ENCODE measurements around the gene MAST4. TPM values are rescaled to one million over a fixed set of nuclear protein-coding genes. Genes with fewer than 3 reads are reported as not detected.

MAST4 gene
- total and polyA plus RNA-seq, 2 of the 13 experiments (the other 11 are each of a cell fraction or from before 2014, with no cell fraction given): 3.4 to 3.7 TPM

DNA sequence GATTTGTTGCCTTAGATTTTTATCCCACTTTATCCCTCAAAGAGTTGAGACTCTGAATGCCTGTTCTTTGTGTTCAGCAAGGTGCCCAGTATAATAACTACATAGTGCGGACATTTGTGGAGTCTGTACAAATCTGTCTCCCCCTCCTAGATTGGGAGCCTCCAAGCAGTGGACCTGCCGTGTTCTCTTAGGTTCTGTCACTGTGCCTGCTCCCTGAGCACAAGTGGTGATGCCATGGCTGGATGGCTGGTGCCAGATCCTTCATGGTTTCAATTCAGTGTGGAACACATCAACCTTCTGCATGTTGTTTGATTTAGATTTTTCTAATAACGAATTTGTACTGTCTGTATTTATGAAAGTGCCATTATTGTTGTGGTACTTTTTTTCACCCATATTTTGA lies 307.5 kb downstream of the MAST4 start:
- H3K4me2 ChIP-seq (ENCODE audit: low read depth, low read length): no peak overlapping the region
- ATAC-seq (no peak), FAIRE-seq (no peak), DNase-seq (ENCODE audit: low spot score) (no peak)
- CTCF ChIA-PET (ENCODE audit: low intra/inter-chr PET ratio, low total read pairs): no interaction called here
- H3K9ac ChIP-seq (ENCODE audit: insufficient read depth, low read depth, low read length): no peak overlapping the region
- in situ Hi-C loops (cut with HindIII; ENCODE audit: extremely low pct_ligation_motif_present, low pct_unique_long_range_greater_than_20kb): no loop called here
- H3K4me3 ChIP-seq (replicated peaks in 1 of 3; ENCODE audit: insufficient read depth in 1 of 3, low read depth in 2 of 3, low read length in 3 of 3): no peak overlapping the region
- intact Hi-C loops (cut with micrococcal nuclease; ENCODE audit: unreplicated experiment): no loop called here
- H3K4me1 ChIP-seq (ENCODE audit: insufficient read depth, low read length): no peaks in the 10 kb centered on the region
- H3K36me3 ChIP-seq (replicated peaks in 1 of 2; ENCODE audit: control insufficient read depth in 1 of 2, insufficient read depth in 2 of 2, low read length in 2 of 2): no peaks in the 10 kb centered on the region
- H3K9me3 ChIP-seq (ENCODE audit: low read length): no peaks in the 10 kb centered on the region
- H4K20me1 ChIP-seq (ENCODE audit: insufficient read depth, low read length): no peaks in the 10 kb centered on the region
- no peaks in the 10 kb centered on the region for H3K79me2 ChIP-seq (ENCODE audit: insufficient read depth, low read length)
- WGBS (ENCODE audit: low lambda C conversion rate): 0% methylated on average over 3 of the region's 3 CpGs
- no TSS peak for BruUV-seq (replicated peaks)
- no peak overlapping the region for H2AFZ ChIP-seq (ENCODE audit: low read length)
- peaks cover 0 to 7% of the 10 kb centered on the region in 2 experiments; a peak in 2 of 5 replicates for H3K27me3 ChIP-seq (ENCODE audit: control insufficient read depth in 1 of 2, insufficient read depth in 2 of 2, low read length in 2 of 2)
- no peak overlapping the region for H3K27ac ChIP-seq (ENCODE audit: extremely low read length, insufficient read depth, low read length)
- POLR2A ChIA-PET: no interaction called here
- TF ChIP-seq ZNF775 (CRISPR knock-in tag; IDR thresholded peaks at IDR 0.05; ENCODE audit: borderline replicate concordance): no peak
- no peak for TF ChIP-seq NR2F2 (IDR thresholded peaks at IDR 0.05; ENCODE audit: borderline replicate concordance, low read depth)
- no peak for TF ChIP-seq TRIM24 (CRISPR knock-in tag; IDR thresholded peaks at IDR 0.05)
- TF ChIP-seq NCOA2 (CRISPR knock-in tag; IDR thresholded peaks at IDR 0.05): no peak
- TF ChIP-seq, protein P1, sequence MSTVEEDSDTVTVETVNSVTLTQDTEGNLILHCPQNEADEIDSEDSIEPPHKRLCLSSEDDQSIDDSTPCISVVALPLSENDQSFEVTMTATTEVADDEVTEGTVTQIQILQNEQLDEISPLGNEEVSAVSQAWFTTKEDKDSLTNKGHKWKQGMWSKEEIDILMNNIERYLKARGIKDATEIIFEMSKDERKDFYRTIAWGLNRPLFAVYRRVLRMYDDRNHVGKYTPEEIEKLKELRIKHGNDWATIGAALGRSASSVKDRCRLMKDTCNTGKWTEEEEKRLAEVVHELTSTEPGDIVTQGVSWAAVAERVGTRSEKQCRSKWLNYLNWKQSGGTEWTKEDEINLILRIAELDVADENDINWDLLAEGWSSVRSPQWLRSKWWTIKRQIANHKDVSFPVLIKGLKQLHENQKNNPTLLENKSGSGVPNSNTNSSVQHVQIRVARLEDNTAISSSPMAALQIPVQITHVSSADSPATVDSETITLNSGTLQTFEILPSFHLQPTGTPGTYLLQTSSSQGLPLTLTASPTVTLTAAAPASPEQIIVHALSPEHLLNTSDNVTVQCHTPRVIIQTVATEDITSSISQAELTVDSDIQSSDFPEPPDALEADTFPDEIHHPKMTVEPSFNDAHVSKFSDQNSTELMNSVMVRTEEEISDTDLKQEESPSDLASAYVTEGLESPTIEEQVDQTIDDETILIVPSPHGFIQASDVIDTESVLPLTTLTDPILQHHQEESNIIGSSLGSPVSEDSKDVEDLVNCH (CRISPR knock-in tag; IDR thresholded peaks at IDR 0.05): no peak
- TF ChIP-seq GABPB1 (CRISPR knock-in tag; IDR thresholded peaks at IDR 0.05): no peak
- TF ChIP-seq SCMH1 (CRISPR knock-in tag; IDR thresholded peaks at IDR 0.05; ENCODE audit: borderline replicate concordance): no peak
- TF ChIP-seq, protein P2, sequence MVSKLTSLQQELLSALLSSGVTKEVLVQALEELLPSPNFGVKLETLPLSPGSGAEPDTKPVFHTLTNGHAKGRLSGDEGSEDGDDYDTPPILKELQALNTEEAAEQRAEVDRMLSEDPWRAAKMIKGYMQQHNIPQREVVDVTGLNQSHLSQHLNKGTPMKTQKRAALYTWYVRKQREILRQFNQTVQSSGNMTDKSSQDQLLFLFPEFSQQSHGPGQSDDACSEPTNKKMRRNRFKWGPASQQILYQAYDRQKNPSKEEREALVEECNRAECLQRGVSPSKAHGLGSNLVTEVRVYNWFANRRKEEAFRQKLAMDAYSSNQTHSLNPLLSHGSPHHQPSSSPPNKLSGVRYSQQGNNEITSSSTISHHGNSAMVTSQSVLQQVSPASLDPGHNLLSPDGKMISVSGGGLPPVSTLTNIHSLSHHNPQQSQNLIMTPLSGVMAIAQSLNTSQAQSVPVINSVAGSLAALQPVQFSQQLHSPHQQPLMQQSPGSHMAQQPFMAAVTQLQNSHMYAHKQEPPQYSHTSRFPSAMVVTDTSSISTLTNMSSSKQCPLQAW (CRISPR knock-in tag; IDR thresholded peaks at IDR 0.05): no peak
- TF ChIP-seq ZNF546 (CRISPR knock-in tag; conservative IDR thresholded peaks at IDR 0.05): no peak
- TF ChIP-seq, protein P3, sequence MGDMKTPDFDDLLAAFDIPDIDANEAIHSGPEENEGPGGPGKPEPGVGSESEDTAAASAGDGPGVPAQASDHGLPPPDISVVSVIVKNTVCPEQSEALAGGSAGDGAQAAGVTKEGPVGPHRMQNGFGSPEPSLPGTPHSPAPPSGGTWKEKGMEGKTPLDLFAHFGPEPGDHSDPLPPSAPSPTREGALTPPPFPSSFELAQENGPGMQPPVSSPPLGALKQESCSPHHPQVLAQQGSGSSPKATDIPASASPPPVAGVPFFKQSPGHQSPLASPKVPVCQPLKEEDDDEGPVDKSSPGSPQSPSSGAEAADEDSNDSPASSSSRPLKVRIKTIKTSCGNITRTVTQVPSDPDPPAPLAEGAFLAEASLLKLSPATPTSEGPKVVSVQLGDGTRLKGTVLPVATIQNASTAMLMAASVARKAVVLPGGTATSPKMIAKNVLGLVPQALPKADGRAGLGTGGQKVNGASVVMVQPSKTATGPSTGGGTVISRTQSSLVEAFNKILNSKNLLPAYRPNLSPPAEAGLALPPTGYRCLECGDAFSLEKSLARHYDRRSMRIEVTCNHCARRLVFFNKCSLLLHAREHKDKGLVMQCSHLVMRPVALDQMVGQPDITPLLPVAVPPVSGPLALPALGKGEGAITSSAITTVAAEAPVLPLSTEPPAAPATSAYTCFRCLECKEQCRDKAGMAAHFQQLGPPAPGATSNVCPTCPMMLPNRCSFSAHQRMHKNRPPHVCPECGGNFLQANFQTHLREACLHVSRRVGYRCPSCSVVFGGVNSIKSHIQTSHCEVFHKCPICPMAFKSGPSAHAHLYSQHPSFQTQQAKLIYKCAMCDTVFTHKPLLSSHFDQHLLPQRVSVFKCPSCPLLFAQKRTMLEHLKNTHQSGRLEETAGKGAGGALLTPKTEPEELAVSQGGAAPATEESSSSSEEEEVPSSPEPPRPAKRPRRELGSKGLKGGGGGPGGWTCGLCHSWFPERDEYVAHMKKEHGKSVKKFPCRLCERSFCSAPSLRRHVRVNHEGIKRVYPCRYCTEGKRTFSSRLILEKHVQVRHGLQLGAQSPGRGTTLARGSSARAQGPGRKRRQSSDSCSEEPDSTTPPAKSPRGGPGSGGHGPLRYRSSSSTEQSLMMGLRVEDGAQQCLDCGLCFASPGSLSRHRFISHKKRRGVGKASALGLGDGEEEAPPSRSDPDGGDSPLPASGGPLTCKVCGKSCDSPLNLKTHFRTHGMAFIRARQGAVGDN (CRISPR knock-in tag; IDR thresholded peaks at IDR 0.05): no peak
- TF ChIP-seq, protein P4, sequence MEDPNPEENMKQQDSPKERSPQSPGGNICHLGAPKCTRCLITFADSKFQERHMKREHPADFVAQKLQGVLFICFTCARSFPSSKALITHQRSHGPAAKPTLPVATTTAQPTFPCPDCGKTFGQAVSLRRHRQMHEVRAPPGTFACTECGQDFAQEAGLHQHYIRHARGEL (CRISPR knock-in tag; IDR thresholded peaks at IDR 0.05): no peak
- no peak for TF ChIP-seq NRL (CRISPR knock-in tag; IDR thresholded peaks at IDR 0.05; ENCODE audit: borderline replicate concordance)
- TF ChIP-seq MXI1 (IDR thresholded peaks at IDR 0.05; ENCODE audit: borderline replicate concordance, low read depth, low read length): no peak
- TF ChIP-seq DNMT3B (CRISPR knock-in tag; conservative IDR thresholded peaks at IDR 0.05): no peak
- no peak for TF ChIP-seq AGO1 (IDR thresholded peaks at IDR 0.05; ENCODE audit: low read depth, low read length, poor library complexity, severe bottlenecking)

Measured in HepG2 (cell line).